Naive thymus-derived CD4-positive, alpha-beta T cell (primary cell): ENCODE results near the gene PRSS56. TPM values are rescaled to one million over a fixed set of nuclear protein-coding genes. Genes with fewer than 3 reads are reported as not detected.

ENCODE experiments used
- ATAC-seq: fragments of 150-1000 bp; cut with Tn5 transposase; 2 replicates; pipeline ENCODE4 v1.10.0; 2021; ENCODE audit warnings: mild to moderate bottlenecking, moderate library complexity
- CTCF ChIA-PET: fragments of 350-600 bp; sonication (Branson Sonifier 250); formaldehyde crosslinking; loops from one replicate; lab custom pipeline; 2021; ENCODE audit warnings: antibody characterized with exemption; lab: Charles Lee
- POLR2A ChIA-PET: fragments of 350-600 bp; sonication (Branson Sonifier 250); formaldehyde crosslinking; loops from one replicate; lab custom pipeline; 2021; ENCODE audit warnings: antibody characterized with exemption, inconsistent platforms; lab: Charles Lee
- DNase-seq, 9 donors: peaks; one replicate each; pipeline versions ENCODE4 v3.0.0 to v3.0.0-alpha.2; 2020 to 2022; ENCODE audit warnings: mixed read lengths in 1 of 9
- H3K27ac ChIP-seq: one replicate; pipeline ENCODE4 v1.7.0; 2013; ENCODE audit warnings: mild to moderate bottlenecking, low read depth, low read length, moderate library complexity
- H3K27me3 ChIP-seq, 2 donors: one replicate each; pipeline ENCODE4 v1.7.0; 2013; ENCODE audit warnings: low read length in 2 of 2, mild to moderate bottlenecking in 2 of 2, moderate library complexity in 2 of 2; ENCODE audit not compliant: control insufficient read depth in 2 of 2, insufficient read depth in 2 of 2
- H3K36me3 ChIP-seq, 3 experiments: 1 replicate in 2 of 3; 2 replicates in 1 of 3; pipeline ENCODE4 v1.7.0; 2013; ENCODE audit warnings: low read length in 3 of 3, mild to moderate bottlenecking in 3 of 3, moderate library complexity in 1 of 3; ENCODE audit not compliant: insufficient read depth in 3 of 3, control insufficient read depth in 2 of 3
- H3K4me1 ChIP-seq, 2 donors: one replicate each; pipeline ENCODE4 v1.7.0; 2013; ENCODE audit warnings: low read length in 2 of 2, mild to moderate bottlenecking in 2 of 2, moderate library complexity in 1 of 2; ENCODE audit not compliant: control insufficient read depth in 2 of 2, insufficient read depth in 2 of 2
- H3K4me3 ChIP-seq: 2 replicates; pipeline ENCODE4 v1.7.0; 2013; ENCODE audit warnings: mild to moderate bottlenecking, low read length
- H3K9me3 ChIP-seq, 3 experiments: 1 replicate in 2 of 3; 2 replicates in 1 of 3; pipeline ENCODE4 v1.7.0; 2013; ENCODE audit warnings: low read length in 3 of 3; ENCODE audit not compliant: control insufficient read depth in 2 of 3
- H3K27ac Mint-ChIP-seq, 9 donors: one replicate each; pipeline ENCODE4 v1.8.0; 2020 to 2022; ENCODE audit warnings: mixed read lengths in 9 of 9, mild to moderate bottlenecking in 8 of 9, moderate library complexity in 5 of 9, inconsistent platforms in 2 of 9
- H3K27me3 Mint-ChIP-seq, 5 donors: one replicate each; pipeline ENCODE4 v1.8.0; 2021 to 2022; ENCODE audit warnings: mixed read lengths in 5 of 5, mild to moderate bottlenecking in 1 of 5
- H3K36me3 Mint-ChIP-seq, 5 donors: one replicate each; pipeline ENCODE4 v1.8.0; 2020 to 2022; ENCODE audit warnings: mixed read lengths in 5 of 5, mild to moderate bottlenecking in 3 of 5, inconsistent platforms in 1 of 5
- H3K4me1 Mint-ChIP-seq, 7 donors: one replicate each; pipeline ENCODE4 v1.8.0; 2020 to 2022; ENCODE audit warnings: mixed read lengths in 7 of 7, mild to moderate bottlenecking in 3 of 7, inconsistent platforms in 1 of 7
- H3K4me3 Mint-ChIP-seq, 10 donors: one replicate each; pipeline ENCODE4 v1.8.0; 2020 to 2022; ENCODE audit warnings: mild to moderate bottlenecking in 10 of 10, mixed read lengths in 10 of 10, moderate library complexity in 6 of 10, inconsistent platforms in 2 of 10
- H3K9me3 Mint-ChIP-seq, 11 donors: one replicate each; pipeline ENCODE4 v1.8.0; 2020 to 2022; ENCODE audit warnings: mixed read lengths in 11 of 11, mild to moderate bottlenecking in 4 of 11, inconsistent platforms in 1 of 11, moderate library complexity in 1 of 11
- intact Hi-C, 2 donors: fragments of 100-400 bp; cut with micrococcal nuclease; formaldehyde crosslinking; loops; one replicate each; pipeline ENCODE4 v1.15.1; 2023
- polyA plus RNA-seq, 2 donors: library from polyadenylated mRNA; unstranded; fragments of 300-500 nt; fragmentation: Illumina TruSeq; gene quantifications; one replicate each; pipeline ENCODE4 v1.2.3, GENCODE V29; 2021
- total RNA-seq, 6 experiments: library from RNA in 5 of 6; stranded (reverse) in 5 of 6; gene quantifications; 1 replicate in 5 of 6; 2 replicates in 1 of 6; pipeline ENCODE4 v1.2.3 and lab custom pipeline; 2021 to 2026

PRSS56 gene
- total RNA-seq, result not detected
- polyA plus RNA-seq, result not detected
- not detected for total RNA-seq (lab: John Stamatoyannopoulos, UW)

- Mint-ChIP-seq H3K4me1 (peaks cover 2 to 15% (median 10%) of the 10 kb centered on the region in 7 donors), H3K27ac (peak within 1 kb of the TSS in 1 of 9 donors; percentile 32), H3K36me3 (no peaks in the 10 kb centered on the region), H3K4me3 (peak within 1 kb of the TSS in 4 of 10 donors; percentile 58 to 80 (median 60)), H3K27me3 (peaks cover 15 to 32% (median 30%) of the 10 kb centered on the region in 5 donors), H3K9me3 (no peaks in the 10 kb centered on the region)
- ATAC-seq (no peak), DNase-seq (no peak)
- Histone ChIP-seq H3K4me3 (no peak within 1 kb of the TSS), H3K36me3 (no peaks in the 10 kb centered on the region), H3K27ac (no peak within 1 kb of the TSS), H3K27me3 (peaks cover 0 to 5% of the 10 kb centered on the region in 2 donors), H3K4me1 (peaks cover 0 to 7% of the 10 kb centered on the region in 2 donors), H3K9me3 (no peaks in the 10 kb centered on the region)
- ChIA-PET CTCF (no interaction called here), POLR2A (no interaction called here)
- intact Hi-C loops, result loop anchor here (5.0 to 10.0 kb wide), 3 partner anchors 75 to 668 kb away; partner anchors contain the start of gene NPPC (in 1 of the 2)
Observed at GRCh38 chr2:232519581-232520438, at the start of gene PRSS56. Gene PRSS56, plus strand, starts transcription at chr2:232520388. Its CDS starts 211 bp downstream, at chr2:232520599.

GRCh38 chr2:232473467-232473890 lies 46.7 kb upstream of the PRSS56 start:
- H3K27me3 ChIP-seq, result peaks cover 0 to 3% of the 10 kb centered on the region in 2 donors
- H3K4me1 ChIP-seq, result no peaks in the 10 kb centered on the region
- Mint-ChIP-seq H3K27ac (no peak overlapping the region), H3K4me1 (peaks cover 0 to 2% (median 0%) of the 10 kb centered on the region in 7 donors), H3K36me3 (peaks cover 0 to 12% (median 0%) of the 10 kb centered on the region in 5 donors), H3K9me3 (peaks cover 3 to 21% (median 11%) of the 10 kb centered on the region in 11 donors), H3K4me3 (no peak overlapping the region), H3K27me3 (peaks cover 35 to 47% (median 37%) of the 10 kb centered on the region in 5 donors)
- H3K27ac ChIP-seq, result no peak overlapping the region
- H3K4me3 ChIP-seq, result no peak overlapping the region
- intact Hi-C loops, result no loop called here
- POLR2A ChIA-PET, result no interaction called here
- H3K9me3 ChIP-seq, result peaks cover 0 to 9% (median 0%) of the 10 kb centered on the region in 3 experiments
- CTCF ChIA-PET, result interaction anchor here (1.1 kb wide), 1 partner anchor 8 kb away, joined by 3 read pairs; no protein-coding TSS in a partner anchor
- no peak for ATAC-seq
- H3K36me3 ChIP-seq, result no peaks in the 10 kb centered on the region
- DNase-seq, result no peak

- DNase-seq, result no peak
- Histone ChIP-seq H3K9me3 (peaks cover 0 to 9% (median 0%) of the 10 kb centered on the region in 3 experiments), H3K27me3 (peaks cover 0 to 3% of the 10 kb centered on the region in 2 donors), H3K4me1 (no peaks in the 10 kb centered on the region), H3K4me3 (no peak overlapping the region), H3K36me3 (no peaks in the 10 kb centered on the region), H3K27ac (no peak overlapping the region)
- Mint-ChIP-seq H3K27me3 (peaks cover 25 to 29% (median 28%) of the 10 kb centered on the region in 5 donors), H3K4me1 (peaks cover 0 to 2% (median 0%) of the 10 kb centered on the region in 7 donors), H3K4me3 (no peak overlapping the region), H3K27ac (no peak overlapping the region), H3K9me3 (peaks cover 3 to 21% (median 11%) of the 10 kb centered on the region in 11 donors), H3K36me3 (peaks cover 0 to 12% (median 0%) of the 10 kb centered on the region in 5 donors)
- ChIA-PET CTCF (no interaction called here), POLR2A (no interaction called here)
- intact Hi-C loops, result no loop called here
- no peak for ATAC-seq
Observed at GRCh38 chr2:232476045-232476444, 44.1 kb upstream of the PRSS56 start.

GRCh38 chr2:232476791-232477190 lies 43.4 kb upstream of the PRSS56 start:
- H3K4me1 ChIP-seq, result no peaks in the 10 kb centered on the region
- Mint-ChIP-seq H3K4me3 (no peak overlapping the region), H3K36me3 (peaks cover 0 to 12% (median 0%) of the 10 kb centered on the region in 5 donors), H3K9me3 (peaks cover 3 to 15% (median 10%) of the 10 kb centered on the region in 11 donors), H3K4me1 (no peaks in the 10 kb centered on the region), H3K27ac (no peak overlapping the region), H3K27me3 (peaks cover 21 to 24% (median 22%) of the 10 kb centered on the region in 5 donors)
- POLR2A ChIA-PET, result no interaction called here
- no peak overlapping the region for H3K27ac ChIP-seq
- CTCF ChIA-PET, result no interaction called here
- H3K9me3 ChIP-seq, result peaks cover 0 to 9% (median 0%) of the 10 kb centered on the region in 3 experiments
- no peaks in the 10 kb centered on the region for H3K36me3 ChIP-seq
- no peaks in the 10 kb centered on the region for H3K27me3 ChIP-seq
- DNase-seq (no peak), ATAC-seq (no peak)
- H3K4me3 ChIP-seq, result no peak overlapping the region
- intact Hi-C loops, result no loop called here

GRCh38 chr2:232477751-232478510 lies 42.3 kb upstream of the PRSS56 start:
- DNase-seq, result no peak
- H3K9me3 Mint-ChIP-seq, result peaks cover 0 to 3% (median 2%) of the 10 kb centered on the region in 11 donors
- H3K27ac ChIP-seq, result no peak overlapping the region
- no peak overlapping the region for H3K27ac Mint-ChIP-seq
- ChIA-PET POLR2A (no interaction called here), CTCF (interaction anchor here (0.6 kb wide), 1 partner anchor 43 kb away, joined by 3 read pairs; no protein-coding TSS in a partner anchor)
- peaks cover 10 to 19% (median 12%) of the 10 kb centered on the region in 5 donors for H3K27me3 Mint-ChIP-seq
- H3K4me1 Mint-ChIP-seq, result no peaks in the 10 kb centered on the region
- peaks cover 0 to 4% (median 0%) of the 10 kb centered on the region in 5 donors for H3K36me3 Mint-ChIP-seq
- no peaks in the 10 kb centered on the region for H3K27me3 ChIP-seq
- ATAC-seq, result no peak
- H3K4me3 ChIP-seq, result no peak overlapping the region
- no peaks in the 10 kb centered on the region for H3K36me3 ChIP-seq
- H3K9me3 ChIP-seq, result peaks cover 0 to 6% (median 0%) of the 10 kb centered on the region in 3 experiments
- intact Hi-C loops, result no loop called here
- H3K4me3 Mint-ChIP-seq, result no peak overlapping the region
- no peaks in the 10 kb centered on the region for H3K4me1 ChIP-seq

GRCh38 chr2:232478571-232479340 lies 41.4 kb upstream of the PRSS56 start:
- CTCF ChIA-PET, result no interaction called here
- POLR2A ChIA-PET, result no interaction called here
- no peaks in the 10 kb centered on the region for H3K9me3 ChIP-seq
- Mint-ChIP-seq H3K9me3 (no peaks in the 10 kb centered on the region), H3K27ac (no peak overlapping the region), H3K4me3 (no peak overlapping the region), H3K4me1 (no peaks in the 10 kb centered on the region), H3K36me3 (no peaks in the 10 kb centered on the region), H3K27me3 (peaks cover 7 to 17% (median 12%) of the 10 kb centered on the region in 5 donors)
- ATAC-seq (no peak), DNase-seq (peak in 1 of 9 donors; percentile 2)
- no peaks in the 10 kb centered on the region for H3K36me3 ChIP-seq
- no peaks in the 10 kb centered on the region for H3K27me3 ChIP-seq
- H3K4me3 ChIP-seq, result no peak overlapping the region
- no peaks in the 10 kb centered on the region for H3K4me1 ChIP-seq
- intact Hi-C loops, result no loop called here
- H3K27ac ChIP-seq, result no peak overlapping the region
